NK-92 treated with Interleukin-12 subunit alpha and Interleukin-12 subunit beta, amount 100 ng/mL, for 24 hours (cell line): ENCODE measurements around the gene SLC52A3.
A peak's percentile ranks its signal among the peaks of the same experiment; 100 is the strongest.
"Not testable (repeated sequence)": the region's sequence is repeated elsewhere in the genome, so short reads cannot be mapped to it uniquely, and the experiment has no call there.

Experiments used
- DNase-seq: peaks from one replicate; lab custom pipeline; 2025; lab: John Stamatoyannopoulos, UW

The SLC52A3 gene

DNA sequence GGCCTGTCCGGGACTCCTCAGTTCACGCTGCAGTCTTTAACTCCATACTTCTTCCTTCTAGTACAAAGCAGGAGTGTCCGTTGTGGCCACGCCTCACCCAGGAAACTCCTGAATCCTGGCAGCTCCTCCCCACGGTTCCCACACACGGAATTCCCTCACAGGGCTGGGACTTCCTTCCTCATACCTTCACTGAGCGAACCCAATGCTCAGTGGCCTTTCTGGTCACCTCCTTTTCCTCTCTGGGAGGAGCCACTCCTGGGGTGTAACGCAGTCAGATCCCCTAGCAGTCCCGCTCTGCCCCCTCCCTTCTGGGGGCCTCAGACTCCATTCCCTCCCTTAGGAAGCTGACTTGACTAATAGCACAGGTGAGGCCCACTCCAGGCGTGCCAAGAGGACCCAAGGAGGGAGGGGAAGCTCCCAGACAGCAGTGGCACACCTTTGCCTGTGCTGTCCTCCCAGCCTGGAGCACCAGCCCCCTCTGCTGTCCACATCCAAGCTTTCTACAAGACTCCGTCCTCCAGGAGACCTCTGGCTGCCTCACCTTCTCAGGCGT is at the start of gene SLC52A3:
Gene SLC52A3 (minus strand): TSS at position 75 of the 553 bp plus-strand sequence. CDS start 2,726 bp downstream, outside the sequence.
- DNase-seq = no peak

DNA sequence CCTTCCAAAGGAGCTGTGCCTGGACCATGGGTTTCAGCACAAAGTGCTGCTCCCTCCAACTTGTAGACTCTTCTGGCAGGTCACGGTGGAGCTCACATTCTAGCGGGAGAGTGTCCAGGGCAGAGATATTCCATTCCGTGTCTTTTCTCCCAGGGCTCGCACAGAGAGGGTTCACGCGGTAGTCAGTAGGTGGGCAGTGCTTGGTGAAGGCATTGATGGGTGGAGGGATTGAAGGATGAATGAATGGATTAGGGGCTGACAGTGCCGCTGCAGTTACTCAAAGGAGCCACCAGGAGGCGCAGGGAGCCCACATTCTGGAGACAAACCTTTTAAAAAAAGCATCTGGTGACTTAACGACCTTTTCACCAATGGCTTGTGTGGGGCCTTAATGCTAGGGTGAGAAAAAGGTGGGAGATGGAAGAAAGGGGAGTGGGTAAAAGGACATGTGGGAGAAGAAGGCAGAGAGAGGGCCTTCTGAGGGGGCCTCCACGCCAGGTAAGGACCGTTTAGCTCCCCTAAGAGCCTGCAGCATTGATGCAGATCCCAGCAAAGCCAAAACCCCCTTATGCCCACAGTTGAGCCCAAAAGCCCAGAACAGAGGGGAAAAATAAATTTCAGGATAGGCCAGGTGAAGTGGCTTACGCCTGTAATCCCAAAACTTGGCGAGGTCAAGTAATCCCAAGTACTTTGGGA is 47.8 kb upstream of the SLC52A3 start:
- peak; percentile 34 for DNase-seq

DNA sequence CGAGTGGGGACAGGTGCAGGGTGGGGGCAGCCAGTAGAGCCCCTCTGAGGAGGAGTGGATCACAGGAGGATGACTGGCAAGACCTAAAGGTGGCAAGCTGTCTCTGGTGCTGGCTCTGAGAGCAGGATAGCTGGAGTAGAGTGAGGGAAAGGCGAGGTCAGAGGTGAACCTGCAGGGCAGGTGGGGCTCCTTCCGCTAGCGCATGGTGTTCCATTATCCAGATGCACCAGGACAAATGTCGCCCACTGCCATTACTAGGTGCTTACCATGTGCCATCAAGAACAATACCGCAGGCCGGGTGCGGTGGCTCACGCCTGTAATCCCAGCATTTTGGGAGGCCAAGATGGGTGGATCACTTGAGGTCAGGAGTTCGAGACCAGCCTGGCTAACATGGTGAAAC is 46.9 kb upstream of the SLC52A3 start:
- no peak for DNase-seq

DNA sequence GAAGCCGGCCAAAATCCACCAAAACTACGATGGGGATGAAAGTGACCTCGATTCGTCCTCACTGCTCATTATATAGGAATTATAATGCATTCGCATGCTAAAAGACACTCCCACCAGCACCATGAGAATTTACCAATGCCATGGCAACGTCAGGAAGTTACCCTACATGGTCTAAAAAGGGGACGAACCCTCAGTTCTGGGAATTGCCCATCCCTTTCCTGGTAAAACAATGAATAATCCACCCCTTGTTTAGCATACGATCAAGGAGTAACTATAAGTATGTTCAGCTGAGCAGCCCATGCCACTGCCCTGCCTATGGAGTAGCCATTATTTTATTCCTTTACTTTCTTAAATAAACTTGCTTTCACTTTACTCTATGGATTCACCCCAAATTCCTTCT is 45.1 kb upstream of the SLC52A3 start:
- no peak for DNase-seq

DNA sequence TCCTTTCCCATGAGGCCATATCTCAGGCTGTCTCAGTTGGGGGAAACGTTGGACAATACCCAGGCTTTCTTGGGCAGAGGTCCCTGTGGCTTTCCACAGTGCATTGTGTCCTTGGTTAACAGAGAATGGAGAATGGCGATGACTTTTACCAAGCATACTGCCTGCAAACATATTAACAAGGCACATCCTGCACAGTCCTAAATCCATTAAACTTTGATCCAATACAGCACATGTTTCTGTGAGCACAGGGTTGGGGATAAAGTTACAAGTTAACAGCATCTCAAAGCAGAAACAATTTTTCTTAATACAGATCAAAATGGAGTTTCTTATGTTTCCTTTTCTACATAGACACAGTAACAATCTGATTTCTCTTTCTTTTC is 44.1 kb upstream of the SLC52A3 start:
- not testable (repeated sequence) for DNase-seq

DNA sequence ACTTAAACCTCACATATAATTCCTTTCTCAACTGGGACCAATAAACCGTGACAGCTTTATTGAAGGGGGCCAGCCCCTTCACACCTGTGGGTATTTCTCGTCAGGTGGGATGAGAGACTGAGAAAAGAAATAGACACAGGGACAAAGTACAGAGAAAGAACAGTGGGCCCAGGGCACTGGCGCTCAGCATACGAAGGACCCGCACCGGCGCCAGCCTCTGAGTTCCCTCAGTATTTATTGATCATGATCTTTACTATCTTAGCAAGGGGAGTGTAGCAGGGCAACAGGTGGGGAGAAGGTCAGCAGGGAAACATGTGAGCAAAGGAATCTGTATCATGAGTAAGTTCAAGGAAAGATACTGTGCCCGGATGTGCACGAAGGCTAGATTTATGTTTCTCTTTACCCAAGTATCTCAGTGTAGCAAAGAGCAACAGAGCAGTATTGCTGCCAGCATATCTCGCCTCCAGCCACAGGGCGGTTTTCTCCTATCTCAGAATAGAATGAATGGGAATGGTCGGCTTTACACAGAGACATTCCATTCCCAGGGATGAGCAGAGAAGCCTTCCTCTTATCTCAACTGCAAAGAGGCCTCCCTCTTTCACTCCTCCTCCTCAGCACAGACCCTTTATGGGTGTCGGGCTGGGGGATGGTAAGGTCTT is 43.6 kb upstream of the SLC52A3 start:
- not testable (repeated sequence) for DNase-seq

DNA sequence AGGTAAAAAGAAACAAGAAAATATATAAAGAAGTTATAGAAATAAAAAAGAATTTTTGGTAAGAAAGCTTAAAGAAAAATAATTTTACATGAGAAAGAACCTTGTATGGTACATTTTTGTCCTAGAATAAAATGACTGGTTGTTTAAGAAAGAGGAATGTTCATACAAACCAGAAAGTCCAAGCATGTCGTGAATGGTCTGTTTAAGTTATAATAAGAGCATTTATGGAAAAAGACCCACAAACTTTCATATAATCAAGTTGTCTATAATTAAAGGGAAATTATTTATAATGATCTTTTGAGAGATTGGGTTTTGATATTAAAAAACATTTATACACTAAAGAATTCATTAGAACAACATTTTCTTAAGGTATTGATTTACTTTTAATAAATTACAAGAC is 37.4 kb upstream of the SLC52A3 start:
- no peak for DNase-seq

DNA sequence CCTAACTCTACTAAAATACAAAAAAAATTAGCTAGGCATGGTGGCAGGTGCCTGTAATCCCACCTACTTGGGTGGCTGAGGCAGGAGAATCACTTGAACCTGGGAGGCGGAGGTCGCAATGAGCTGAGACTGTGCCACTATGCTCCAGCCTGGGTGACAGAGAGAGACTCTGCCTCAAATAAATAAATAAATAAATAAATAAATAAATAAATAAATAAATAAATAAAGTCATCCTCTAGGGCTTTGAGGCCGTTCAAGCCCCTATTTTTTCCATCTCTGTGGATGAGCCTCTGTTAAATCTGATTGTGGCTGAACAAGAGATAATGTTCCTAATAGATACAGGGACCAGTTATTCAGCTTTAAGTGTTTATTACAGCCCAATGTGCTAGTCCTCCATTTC is 33.4 kb upstream of the SLC52A3 start:
- no peak for DNase-seq

DNA sequence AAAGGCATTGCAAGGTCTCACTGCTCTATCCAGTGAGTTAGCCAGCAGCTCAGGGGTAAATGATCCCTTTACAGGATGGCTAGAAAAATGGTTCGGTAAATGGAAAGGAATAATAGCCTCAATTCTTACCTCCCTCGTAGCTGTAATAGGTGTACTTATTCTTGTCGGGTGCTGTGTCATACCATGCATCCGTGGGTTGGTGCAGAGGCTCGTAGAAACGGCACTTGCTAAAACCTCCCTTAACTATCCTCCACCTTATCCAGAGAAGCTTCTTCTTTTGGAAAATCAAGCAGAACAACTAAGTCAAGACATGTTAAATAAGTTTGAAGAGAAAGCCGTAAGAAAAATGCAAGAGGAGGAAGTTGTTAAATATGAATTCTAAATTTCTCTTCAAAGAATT is 31.7 kb upstream of the SLC52A3 start:
- DNase-seq = not testable (repeated sequence)

DNA sequence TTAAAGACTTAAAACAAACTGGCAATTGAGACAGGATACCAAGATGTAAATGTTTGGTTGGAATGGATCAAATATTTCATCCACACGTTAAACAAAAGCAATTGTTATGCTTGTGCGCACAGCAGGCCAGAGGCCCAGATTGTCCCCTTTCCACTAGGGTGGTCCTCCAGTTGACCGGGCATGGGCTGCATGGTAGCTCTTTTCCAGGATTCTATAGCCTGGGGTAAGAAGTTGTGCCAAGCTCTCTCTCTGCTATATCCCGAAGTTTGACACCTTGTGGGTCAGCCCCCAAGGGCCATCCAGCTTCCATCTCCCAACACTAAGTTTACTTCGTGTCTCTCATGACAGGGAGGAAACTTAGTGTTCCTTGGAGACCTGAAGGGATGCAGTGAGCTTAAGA is 30.4 kb upstream of the SLC52A3 start:
- DNase-seq = not testable (repeated sequence)

DNA sequence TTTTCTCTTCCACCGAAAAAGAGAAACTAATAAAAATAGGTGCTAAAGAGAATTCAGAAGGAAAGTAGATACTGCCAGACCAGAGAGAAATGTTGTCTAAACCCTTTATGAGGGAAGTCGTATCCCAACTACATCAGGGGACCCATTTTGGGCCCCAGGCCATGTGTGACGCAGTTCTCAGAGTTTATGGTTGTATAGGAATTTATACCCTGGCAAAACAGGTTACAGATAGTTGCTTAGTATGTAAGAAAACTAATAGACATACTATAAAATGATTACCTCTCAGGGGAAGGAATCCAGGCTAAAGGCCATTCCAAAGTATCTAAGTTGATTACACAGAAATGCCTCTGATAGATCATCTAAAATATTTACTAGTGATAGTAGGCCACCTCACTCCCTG is 28.6 kb upstream of the SLC52A3 start:
- no peak for DNase-seq

DNA sequence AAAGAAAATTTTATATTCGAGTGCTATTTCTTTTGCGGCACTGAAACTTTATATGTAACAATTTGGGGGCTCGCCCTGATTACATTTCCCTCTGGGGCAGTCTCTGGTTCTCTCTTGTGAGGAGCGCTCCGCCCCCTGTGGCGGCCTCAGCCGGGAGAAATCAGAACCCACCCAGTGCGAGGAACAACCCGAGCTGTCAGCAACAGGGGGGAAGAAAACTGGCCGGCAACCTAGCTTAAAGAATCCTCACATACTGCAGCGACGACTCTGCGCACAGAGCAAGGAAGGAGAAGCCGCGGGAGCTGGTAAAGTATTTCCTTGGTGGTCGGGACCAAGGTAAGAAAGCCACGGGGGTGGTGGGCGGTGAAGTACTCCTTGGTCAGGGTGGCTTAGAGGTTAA is 23.9 kb upstream of the SLC52A3 start:
- DNase-seq = no peak

DNA sequence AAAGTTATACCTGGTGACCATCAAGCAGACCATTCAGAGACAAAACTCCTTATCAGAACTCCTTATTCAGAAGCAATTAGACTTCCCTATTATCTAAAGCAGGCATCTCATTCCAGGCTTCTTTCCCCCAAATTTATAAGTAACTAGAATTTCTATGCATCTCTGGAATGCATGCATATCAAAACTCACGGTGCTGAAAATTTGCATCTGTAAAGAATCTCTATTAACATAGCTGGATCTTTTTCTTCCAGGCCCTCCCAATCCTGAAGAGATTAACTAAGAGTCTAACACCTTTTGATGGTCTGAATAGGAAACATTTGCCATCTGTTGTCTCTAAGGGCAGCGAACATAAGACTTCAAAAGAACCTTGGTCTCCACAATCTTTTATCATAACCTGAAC is 22.8 kb upstream of the SLC52A3 start:
- no peak for DNase-seq

DNA sequence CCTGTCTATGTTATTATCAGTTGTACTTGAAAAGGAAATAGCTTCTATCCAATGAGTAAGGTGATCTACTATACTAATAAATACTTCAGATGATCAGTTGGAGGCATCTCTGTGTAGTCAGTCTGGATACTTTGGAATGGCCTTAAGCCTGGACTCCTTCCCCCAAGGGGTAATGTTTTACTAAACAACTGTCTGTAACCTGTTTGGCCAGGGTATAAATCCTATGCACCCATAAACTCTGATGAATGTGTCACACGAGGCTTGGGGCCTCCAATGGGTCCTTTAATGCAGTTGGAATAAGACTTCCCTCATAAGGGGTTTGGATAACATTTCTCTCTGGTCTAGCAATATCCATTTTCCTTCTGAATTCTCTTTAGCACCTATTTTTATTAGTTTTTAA is 19.5 kb upstream of the SLC52A3 start:
- DNase-seq = no peak

DNA sequence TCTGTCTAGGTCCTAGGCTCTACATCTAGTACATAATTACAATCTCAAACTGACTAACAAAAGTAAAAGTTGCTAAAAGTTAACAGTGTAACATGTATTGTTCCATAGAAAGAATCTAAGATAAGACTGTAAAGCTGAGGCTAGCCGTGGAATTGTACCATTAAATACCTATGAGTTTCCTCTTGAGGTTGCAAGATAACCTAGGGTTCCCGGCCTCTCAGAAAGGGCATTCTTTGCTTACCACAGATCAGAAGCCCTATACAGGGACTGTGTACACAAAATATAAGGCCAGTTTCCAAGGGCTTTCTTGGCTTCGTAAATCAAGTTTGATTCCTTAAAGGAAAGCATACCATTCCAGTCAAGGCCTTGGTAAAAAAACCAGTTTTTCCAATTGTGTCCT is 11.5 kb upstream of the SLC52A3 start:
- DNase-seq = no peak

DNA sequence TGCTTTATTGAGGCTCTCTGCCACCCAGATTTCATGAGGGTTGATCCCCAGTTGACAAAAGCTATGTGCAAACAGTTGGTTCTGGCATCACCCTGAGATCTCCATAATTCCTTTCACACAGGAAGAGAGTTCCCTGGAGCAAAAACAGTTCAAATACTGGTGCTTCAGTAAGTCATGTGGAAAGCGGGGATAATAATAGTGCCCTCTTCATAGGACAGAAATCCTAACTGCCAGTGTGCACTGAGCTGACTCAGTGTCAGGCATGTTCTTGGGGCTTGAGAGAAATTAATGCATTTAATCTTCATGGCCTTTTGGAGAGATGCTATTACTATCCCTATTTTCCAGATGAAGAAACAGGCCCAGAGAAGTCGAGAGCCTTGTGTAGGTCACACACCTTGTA is 7.9 kb upstream of the SLC52A3 start:
- DNase-seq = no peak

DNA sequence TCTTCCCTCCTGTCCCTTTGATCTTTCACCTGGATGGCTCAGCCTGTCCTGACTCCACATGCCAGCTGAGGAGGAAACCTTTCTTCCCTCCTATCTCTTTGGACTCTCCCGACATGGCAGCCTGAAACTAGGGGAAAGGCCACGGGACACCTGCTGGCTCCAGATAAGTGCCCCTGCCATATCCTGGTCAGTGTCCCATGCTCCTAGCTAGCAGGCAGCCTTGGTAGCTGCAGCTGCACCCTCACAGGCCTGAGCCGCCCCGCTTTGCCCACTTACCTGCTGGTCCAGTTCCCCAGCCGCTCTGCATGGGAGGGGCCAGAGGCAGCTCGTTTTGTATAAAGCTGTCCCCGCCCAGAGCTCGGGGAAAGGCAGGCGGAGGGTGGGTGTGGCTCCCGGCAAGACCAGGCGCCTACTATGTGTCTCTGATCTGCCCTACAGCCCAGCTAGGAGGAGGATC is 7.4 kb upstream of the SLC52A3 start:
- DNase-seq = no peak

DNA sequence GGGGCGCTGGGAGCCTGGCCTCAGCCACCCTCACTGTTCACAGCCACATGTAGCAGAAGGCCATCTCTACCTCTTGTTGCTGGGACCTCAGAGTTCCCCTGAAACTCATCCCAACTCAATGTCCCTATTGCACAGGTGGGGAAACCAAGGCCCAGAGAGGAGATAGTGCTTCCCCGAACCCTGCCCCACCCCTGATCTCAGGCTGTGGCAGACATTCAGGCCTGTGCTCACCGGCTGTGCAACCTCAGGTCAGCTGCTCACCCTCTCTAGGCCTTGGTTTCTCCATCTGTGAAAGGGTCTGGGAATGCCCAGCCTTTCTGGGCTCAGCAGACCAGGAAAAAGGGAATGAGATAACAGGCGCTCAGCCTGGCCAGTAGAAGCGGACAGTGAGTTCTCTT is 6.4 kb upstream of the SLC52A3 start:
- DNase-seq = no peak

DNA sequence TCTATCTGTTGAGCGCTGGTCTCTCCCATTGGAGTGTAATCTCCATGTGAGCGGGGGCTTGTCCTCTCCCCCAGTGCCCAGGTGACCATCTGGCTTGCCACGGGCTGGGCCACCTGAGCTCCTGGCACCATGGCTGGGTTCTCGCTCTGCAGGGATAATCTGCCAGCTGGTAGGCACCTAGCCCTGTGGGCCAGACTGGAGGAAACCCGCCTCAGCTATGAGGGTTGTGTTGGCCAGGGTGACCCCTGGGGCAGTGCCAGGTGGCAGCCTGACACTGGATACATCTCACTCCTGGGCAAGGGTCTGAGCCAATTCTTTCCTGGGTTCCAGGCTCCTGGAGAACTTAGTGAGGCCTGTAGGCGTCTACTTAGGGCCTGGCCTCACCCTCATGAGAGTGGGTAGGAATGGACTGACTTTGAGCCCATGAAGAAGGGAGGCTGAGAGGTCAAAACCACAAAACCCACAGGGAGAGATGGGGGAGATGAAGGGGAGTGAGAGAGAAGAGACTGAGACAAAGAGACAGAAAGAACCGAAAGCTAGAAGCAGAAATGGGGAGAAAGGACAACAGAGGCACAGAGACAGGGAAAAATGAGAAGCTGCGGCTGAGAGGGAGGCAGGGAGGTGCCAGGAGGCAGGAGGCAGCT is 5.8 kb upstream of the SLC52A3 start:
- no peak for DNase-seq

DNA sequence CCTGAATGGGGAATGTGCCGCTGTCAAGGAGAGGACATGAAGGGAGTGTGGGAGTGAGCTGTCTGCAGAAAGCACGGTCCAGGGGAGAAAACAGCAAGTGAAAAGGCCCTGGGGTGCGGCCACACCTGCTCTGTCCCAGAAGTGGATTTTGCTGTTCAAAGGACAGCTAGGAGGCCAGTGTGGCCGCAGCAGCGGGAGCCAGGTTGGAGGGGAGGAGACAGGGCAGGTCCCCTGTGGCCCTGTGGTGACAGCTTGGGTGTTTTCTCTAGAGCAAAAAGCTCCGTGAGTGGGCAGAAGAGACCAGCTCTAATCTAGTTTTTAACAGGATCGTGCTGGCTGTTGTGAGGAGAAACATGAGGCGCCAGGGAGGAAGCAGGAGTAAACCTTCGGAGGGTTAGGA is 4.5 kb upstream of the SLC52A3 start:
- DNase-seq = no peak

DNA sequence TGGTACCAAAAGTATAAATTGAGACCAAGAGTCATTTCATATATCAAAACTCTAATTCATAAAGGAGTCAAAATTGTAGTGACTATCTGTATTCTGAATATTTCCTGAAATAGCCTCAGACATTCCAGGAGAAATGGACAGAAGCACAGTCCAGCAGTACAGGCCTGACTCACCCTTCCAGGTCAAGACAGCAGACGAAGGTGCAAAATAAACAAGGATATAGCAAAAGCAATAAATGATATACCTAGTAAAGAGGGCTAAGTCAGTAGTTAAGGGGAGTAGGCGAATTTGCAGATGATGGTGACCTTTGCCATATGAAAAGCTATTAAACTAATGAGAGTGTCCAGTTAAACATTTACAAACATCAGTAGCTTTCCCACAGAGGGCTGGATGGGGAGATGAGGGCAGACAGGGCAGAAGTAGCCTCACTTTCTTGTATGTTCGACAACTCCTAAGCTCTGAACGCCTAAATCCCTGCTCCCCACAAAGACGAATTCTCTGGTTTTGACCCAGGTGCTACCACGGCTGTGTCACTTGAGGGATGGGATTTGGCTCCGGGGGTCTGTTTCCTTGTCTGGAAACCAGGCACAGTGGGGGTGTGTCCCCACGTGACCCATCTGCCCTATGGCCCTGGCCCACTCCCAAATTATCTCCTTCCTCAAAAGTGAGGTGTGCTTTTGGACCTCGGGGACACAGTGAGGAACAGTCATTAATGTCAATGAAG is 3.6 kb upstream of the SLC52A3 start:
- DNase-seq = no peak

DNA sequence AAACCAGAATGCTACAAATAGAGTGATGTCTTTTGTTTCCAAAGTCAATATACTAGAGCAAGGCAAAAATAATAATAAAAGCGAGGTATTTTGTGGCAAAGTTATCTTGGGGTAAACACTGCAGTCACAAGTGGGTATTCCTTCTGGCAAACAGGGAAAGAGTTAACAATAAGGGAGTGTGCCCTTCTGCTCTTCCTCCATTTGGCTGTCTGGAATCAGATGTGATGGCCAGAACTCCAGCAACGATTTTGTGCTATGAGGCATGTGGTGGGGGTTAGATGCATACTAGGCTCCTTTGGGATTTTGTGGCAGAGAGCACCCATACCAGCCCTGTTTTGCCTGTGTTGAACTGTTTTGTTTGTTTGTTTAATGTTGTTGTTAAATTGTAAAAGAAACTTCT is 2.4 kb upstream of the SLC52A3 start:
- no peak for DNase-seq
